ENCODE measurements around the gene EXOSC5. TPM values are rescaled to one million over a fixed set of nuclear protein-coding genes. Genes with fewer than 3 reads are reported as not detected.
A peak's percentile ranks its signal among the peaks of the same experiment; 100 is the strongest.

The EXOSC5 gene
- total and polyA plus RNA-seq, 12 donors: 10.6 to 43.8 (median 13.7) TPM

DNA sequence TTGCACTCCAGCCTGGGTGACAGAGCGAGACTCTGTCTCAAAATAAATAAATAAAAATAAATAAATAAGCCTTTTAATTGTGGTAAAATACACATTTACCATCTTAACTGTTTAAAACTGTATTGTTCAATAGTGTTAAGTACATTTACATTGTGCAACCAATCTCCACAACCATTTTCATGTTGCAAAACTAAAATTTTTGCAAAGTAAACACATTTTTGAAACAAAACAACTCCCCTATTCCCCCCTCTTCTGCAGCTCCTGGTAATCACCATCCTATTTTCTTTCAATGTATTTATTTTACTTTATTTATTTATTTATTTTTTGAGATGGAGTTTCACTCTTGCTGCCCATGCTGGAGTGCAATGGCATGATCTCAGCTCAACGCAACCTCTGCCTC lies 27.4 kb downstream of the EXOSC5 start:
- ATAC-seq (no peak), DNase-seq (no peak)
- WGBS, 2 donors: 95 to 98% methylated on average over 2 of the region's 2 CpGs
- intact Hi-C loops (cut with DNase I): no loop called here
- H3K9me3 ChIP-seq: no peaks in the 10 kb centered on the region
- peaks cover 0 to 60% (median 17%) of the 10 kb centered on the region in 9 donors for H3K4me1 ChIP-seq
- no peak overlapping the region for H3K4me3 ChIP-seq
- TF ChIP-seq CTCF (IDR thresholded peaks at IDR 0.05): no peak
- H3K27me3 ChIP-seq: no peaks in the 10 kb centered on the region
- no peak overlapping the region for H3K27ac ChIP-seq
- H3K36me3 ChIP-seq: no peaks in the 10 kb centered on the region

- no peak for ATAC-seq
- TF ChIP-seq CTCF (IDR thresholded peaks at IDR 0.05): no peak
- intact Hi-C loops (cut with DNase I): no loop called here
- 69 to 79% methylated on average over 6 of the region's 6 CpGs for WGBS, 2 donors
- no peak for DNase-seq
- H3K4me1 ChIP-seq: peaks cover 2 to 63% (median 15%) of the 10 kb centered on the region in 9 donors
- H3K4me3 ChIP-seq: no peak overlapping the region
- no peaks in the 10 kb centered on the region for H3K36me3 ChIP-seq
- H3K27me3 ChIP-seq: no peaks in the 10 kb centered on the region
- peak overlapping the region in 2 of 10 donors; percentile 36 to 84 for H3K27ac ChIP-seq
- no peaks in the 10 kb centered on the region for H3K9me3 ChIP-seq
Observed at GRCh38 chr19:41367848-41368301, 29.3 kb downstream of the EXOSC5 start.

DNA sequence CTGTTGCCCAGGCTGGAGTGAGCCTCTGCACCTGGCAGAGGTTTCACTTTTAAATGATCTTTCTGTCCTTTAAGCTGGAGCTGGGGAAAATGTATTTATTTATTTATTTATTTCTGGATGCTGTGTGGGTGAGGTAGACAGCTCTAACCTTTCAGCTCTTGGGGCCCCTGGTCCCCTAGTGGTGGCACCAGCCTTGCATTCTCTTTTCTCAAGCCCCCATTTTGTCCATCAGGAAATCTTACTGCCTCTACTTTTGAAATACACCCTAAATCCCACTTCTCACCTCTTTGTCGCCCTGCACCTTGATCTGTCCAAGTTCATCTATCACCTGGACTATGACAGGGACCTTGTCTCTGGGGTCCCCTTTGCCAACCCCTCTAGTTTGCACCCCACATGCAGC lies 31.1 kb downstream of the EXOSC5 start:
- peak overlapping the region in 1 of 10 donors; percentile 98 for H3K27ac ChIP-seq
- 95 to 100% methylated on average over 1 of the region's 1 CpG for WGBS, 2 donors
- H3K9me3 ChIP-seq: no peaks in the 10 kb centered on the region
- no peaks in the 10 kb centered on the region for H3K27me3 ChIP-seq
- intact Hi-C loops (cut with DNase I): no loop called here
- peaks cover 0 to 3% (median 0%) of the 10 kb centered on the region in 9 donors for H3K36me3 ChIP-seq
- TF ChIP-seq CTCF (IDR thresholded peaks at IDR 0.05): no peak
- ATAC-seq (no peak), DNase-seq (no peak)
- H3K4me1 ChIP-seq: peaks cover 2 to 69% (median 15%) of the 10 kb centered on the region in 9 donors
- H3K4me3 ChIP-seq: no peak overlapping the region

DNA sequence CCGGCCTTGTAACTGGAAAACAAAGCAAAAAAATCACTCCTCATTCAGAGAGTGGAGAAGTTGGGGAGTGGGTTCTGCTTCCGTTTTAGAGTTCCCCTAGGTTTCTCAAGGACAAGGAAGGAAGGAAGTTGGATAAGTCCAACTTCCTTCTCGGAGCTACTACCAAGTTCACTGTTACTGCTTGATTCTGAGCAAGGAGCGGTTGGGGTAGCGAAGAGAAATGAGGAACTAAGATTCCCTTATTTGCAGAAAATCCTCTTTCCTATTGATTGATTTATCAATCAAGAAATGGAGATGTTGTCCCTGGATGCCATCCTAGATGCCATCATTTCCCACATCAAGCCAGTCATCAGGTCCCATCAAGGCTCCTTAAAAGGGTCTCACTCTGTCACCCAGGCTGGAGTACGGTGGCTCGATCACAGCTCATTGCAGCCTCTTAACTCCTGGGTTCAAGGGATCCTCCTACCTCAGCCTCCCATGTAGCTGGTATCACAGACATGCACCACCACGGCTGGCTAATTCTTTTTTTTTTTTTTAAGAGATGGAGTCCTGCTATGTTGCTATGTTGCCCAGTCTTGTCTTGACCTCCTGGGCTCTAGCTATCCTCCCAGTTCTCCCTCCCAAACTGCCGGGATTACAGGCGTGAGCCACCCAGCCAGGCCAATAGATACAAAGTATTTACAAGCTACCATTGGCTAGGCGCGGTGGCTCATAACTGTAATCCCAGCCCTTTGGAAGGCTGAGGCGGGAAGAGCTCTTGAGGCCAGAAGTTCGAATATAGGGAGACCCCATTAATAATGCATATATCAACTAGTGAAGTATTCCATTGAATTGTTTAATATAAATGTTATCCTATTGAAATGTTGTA lies 32.4 kb downstream of the EXOSC5 start:
- Histone ChIP-seq H3K36me3 (peaks cover 0 to 6% (median 0%) of the 10 kb centered on the region in 9 donors), H3K27me3 (no peaks in the 10 kb centered on the region), H3K4me1 (peaks cover 2 to 67% (median 15%) of the 10 kb centered on the region in 9 donors), H3K9me3 (no peaks in the 10 kb centered on the region), H3K4me3 (peak overlapping the region; percentile 20 to 89 (median 71)), H3K27ac (peak overlapping the region; percentile 75 to 99 (median 97))
- no peak for ATAC-seq
- DNase-seq: no peak
- intact Hi-C loops (cut with DNase I): loop anchor here in 3 of 10 donors (1.0 to 5.0 kb wide), 4 partner anchors 30 to 102 kb away; partner anchors contain the start of genes BCKDHA (in 1 of the 3), EXOSC5 (in 1 of the 3) and HNRNPUL1 (in 1 of the 3)
- 75 to 77% methylated on average over 14 of the region's 14 CpGs for WGBS, 2 donors
- TF ChIP-seq CTCF (IDR thresholded peaks at IDR 0.05): no peak
